ENCODE results near the gene CABLES1.

DNA sequence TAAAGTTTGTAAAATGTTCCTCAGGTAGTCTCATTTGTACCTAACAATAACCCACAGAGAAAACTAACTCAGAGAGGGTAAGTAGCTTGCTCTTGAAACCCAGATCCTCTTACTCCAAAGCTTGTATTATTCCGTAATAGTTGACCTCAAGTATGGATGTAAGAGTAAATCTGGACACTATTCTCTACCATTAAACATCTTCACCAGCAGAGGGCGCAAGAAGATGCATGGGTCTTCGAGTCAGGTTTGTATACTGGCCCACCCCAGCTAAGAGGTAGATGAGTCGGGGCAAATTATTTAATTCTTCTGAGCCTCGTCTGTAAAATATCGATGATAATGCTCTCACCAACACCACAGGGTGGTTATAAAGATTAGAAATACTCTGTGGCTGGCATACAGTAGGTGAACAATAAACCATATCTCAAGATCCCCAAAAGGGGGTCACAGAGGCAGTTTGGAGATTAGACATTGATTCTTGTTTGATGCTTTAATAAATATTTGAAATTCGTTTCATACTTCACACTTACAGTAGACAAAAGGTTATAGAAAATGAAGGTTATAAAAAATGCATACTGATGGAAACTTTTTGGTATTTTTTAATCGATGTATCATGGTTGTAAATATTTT is 3.5 kb upstream of the CABLES1 start:
- peak; percentile 84 to 90 (median 88) for TF ChIP-seq CTCF (IDR thresholded peaks at IDR 0.05)
- TF ChIP-seq POLR2A (IDR thresholded peaks at IDR 0.05): no peak

Data from testis (tissue), 2 donors.